Measurements from ENCODE around the gene COA6.

COA6 gene, protein sequence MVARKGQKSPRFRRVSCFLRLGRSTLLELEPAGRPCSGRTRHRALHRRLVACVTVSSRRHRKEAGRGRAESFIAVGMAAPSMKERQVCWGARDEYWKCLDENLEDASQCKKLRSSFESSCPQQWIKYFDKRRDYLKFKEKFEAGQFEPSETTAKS

GRCh38 chr1:234373064-234373958 lies at the start of gene COA6:
TSS of gene COA6 (plus strand) at chr1:234373456. CDS start at chr1:234373467, 11 bp downstream.
- DNase-seq: peak; percentile 90 to 93

DNA sequence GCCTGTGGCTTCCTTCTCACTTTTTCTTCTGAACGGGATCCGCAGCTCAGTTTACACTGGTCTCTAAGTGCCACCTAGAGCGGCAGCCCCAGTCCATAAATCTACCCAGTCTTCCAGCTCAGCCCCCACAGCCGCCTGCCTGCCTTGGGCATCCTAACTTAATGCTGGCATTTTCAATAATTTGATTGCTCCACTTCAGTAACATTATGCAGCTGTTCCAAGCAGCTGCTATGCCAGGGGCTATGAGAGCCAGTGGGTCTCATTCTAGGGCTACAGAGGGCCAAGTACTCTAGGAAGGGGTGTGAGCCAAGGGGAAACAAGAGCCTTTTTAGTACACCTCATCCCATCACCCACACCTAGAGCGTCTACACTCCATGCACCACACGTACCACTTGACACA lies 48.4 kb upstream of the COA6 start:
- no peak for DNase-seq

DNA sequence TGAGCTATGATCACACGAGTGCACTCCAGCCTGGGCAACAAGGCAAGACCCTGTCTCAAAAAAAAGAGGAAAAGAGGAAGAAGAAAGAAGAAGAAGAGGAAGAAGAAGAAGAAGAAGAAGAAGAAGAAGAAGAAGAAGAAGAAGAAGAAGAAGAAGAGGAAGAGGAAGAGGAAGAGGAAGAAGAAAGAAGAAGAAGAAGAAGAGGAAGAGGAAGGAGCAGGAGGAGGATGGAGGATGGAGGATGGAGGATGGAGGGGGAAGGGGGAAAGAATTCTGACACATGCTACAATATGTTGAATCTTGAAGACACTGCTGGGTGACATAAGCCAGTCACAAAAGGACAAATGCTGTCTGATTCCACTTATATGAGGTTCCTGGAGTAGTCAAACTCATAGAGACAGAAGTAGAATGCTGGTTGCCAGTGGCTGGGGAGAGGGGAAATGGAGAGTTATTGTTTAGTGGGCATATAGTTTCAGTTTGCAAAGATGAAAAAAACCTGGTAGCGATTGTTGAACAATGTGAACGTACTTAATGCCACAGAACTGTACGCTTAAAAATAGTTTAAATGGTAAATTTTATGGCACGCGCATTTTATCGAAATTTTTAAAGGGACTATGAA lies 47.3 kb upstream of the COA6 start:
- DNase-seq: peak in 1 of 2 donors; percentile 49

GRCh38 chr1:234326497-234327366 lies 46.5 kb upstream of the COA6 start:
- DNase-seq: peak; percentile 70 to 78

DNA sequence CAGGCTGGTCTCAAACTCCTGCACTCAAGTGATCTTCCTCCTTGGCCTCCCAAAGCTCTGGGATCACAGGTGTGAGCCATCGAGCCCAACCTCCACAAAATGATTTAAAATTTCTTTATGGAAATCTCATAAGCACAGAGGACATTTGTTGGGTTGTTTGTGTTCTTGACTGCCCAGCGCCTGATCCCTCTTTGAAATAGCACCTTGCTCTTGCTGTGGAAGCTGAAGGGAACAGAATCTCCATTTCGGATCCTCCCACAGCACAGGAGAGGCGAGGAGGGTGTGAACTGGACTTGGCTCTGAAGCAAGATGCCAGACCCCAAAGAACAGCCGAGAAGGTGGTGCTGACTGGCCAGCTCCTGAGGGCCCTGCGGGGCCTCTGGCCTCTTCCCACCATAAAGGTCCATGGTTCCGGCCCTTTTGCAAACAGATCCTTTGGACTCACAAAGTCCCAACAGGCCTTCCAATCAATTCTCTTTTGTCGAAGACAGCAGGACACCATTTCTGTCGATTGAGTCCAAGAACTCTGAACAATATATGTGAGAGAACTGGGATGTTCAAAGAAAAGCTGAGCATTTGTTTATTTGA lies 45.6 kb upstream of the COA6 start:
- DNase-seq: no peak

DNA sequence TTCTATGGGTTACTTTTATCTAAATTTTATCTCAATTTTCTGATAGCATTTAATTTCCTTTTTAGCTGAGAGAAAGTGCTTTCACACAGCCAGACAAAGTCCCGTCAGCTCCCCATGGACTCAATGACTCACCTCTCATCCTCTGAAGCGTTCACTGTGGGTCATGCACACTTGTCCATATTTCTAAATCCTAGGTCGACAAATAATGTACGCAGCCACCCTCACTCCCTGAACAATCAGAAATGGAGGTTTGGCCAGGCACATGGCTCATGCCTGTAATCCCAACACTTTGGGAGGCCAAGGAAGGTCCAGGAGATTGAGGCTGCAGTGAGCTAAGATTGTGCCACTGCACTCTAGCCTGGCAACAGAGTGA lies 42.4 kb upstream of the COA6 start:
- no peak for DNase-seq

DNA sequence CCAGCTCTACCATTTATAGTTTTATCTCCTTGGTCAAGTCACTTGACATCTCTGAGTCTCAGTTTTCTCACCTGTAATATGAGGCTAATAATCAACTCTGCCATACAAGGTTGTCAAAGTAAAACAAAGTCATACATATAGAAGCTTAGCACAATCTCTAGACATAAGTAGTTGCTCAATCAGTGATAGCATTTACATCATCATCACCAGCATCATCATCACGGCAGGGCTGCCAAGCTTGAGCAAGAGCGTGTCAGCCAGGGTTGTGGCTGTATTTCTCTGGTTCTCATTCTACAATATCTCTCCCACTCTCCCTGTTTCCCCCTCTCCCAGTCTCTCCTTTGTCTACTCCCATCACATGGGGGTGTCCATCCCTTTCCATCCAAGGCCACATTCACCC lies 41.7 kb upstream of the COA6 start:
- no peak for DNase-seq

DNA sequence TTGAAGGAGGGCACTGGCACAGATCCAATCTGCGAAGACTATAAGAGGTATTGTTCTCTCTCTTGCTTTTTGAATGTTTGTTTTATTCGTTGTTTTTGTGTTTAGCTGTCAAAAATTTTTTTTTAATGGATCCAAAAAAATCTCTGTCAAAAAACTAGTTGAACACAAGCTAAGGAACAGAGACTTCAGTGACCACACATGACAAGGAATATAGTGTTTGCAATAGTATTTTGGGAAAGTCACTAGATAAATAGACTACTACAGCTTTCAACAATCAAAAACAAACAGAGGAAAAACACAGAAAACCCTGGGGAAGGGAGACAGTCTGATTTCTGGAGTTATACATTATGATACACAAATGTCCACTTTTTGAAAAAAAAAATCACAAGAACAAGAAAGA lies 36.9 kb upstream of the COA6 start:
- DNase-seq: no peak

- no peak for DNase-seq
These were observed 36.0 kb upstream of the COA6 start for GRCh38 chr1:234337233-234337632.

DNA sequence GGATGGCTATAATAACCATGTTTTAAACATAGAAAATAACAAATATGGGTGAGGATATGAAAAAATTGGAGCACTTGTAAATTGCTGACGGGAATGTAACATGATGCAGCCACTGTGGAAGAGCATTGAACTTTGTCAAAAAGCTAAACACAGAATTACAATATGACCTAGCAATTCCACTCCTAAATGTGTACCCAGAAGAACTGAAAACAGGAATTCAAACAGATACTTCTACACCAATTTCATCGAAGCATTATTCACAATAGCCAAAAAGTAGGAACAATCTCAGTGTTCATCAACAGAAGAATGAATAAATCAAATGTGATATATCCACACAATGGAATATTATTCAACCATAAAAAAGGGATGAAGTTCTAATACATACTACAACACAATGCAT lies 32.7 kb upstream of the COA6 start:
- DNase-seq: no peak

DNA sequence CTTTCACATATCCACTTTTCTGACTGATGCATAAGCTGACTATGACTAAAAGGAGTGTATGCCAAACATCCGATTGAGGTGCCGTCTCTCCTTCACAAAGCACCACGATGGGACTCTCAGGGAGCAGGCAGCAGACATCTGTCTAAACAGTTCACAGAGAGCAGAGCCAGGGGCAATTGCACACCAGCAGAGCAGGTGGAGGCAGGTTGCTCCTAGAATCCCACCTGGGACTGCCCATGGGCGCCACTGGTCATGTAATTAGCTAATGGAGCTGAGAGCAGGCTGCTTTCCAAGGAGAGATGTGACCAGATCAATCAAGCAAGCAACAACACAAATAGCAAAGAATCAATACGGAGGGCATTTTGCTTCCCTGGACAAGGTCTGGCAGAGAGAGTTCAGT lies 30.5 kb upstream of the COA6 start:
- DNase-seq: no peak

DNA sequence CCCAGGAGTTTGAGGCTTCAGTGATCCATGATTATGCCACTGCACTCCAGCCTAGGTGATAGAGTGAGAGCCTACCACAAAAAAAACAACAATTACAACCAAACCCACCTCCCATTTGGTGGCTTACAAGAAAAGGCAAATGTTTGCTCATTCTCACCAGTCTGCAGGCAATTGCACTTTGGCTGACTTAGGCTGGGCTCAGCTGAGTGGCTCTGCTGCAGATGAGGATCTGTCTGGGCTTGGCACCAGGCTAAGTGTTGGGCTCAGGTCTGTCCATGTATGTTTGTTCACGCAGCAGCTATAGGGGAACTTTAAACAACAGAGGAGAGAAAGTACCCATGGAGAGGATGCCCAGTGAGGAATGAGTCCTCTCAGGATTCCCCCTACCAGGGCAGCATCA lies 28.0 kb upstream of the COA6 start:
- DNase-seq: no peak

- no peak for DNase-seq
These were observed 24.3 kb upstream of the COA6 start for GRCh38 chr1:234348964-234349363.

GRCh38 chr1:234355782-234356510 lies 17.3 kb upstream of the COA6 start:
- no peak for DNase-seq

- DNase-seq: peak; percentile 57 to 60
These were observed 16.5 kb upstream of the COA6 start for GRCh38 chr1:234356615-234357269.

DNA sequence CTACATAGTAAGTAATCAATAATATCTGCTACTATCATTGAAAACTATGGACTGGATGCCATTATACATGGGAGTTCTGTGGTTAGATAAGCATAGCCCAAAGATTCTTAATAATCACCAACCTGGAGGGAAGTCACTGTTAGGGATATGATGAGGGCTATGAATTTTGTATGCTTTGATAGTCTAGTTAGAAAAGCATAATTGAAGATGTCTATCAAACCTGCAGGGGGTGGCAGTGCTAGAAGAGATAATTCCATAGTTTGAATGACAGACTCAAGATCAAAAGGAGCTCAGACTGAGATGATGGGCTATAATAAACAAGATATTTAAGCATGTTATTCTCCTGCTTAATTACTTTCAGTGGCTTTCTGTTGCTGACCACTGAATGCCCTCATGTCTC lies 15.4 kb upstream of the COA6 start:
- no peak for DNase-seq

DNA sequence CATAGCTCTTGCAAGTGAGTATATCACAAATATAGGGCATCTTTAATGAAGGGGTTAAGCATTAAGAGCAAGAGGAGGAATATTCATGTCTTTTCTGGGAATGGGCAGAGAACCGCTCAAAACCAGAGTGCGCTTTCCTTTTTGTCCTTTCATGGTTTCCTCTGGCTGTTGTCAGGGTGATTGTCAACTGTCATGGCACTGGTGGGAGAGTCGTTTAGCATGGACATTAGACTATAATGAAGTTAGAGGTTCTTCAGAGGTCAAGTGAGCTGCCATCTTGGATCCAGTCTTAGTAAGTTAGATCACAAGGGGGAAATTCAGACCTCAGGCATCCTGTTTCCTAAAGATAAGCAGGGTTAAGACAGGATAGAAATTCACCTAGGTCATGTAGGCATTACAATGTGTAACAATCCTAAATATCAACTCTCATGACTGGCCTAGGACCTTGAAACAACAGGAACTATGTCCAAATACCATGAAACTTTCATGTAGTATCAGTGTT lies 12.1 kb upstream of the COA6 start:
- no peak for DNase-seq

GRCh38 chr1:234362558-234362957 lies 10.7 kb upstream of the COA6 start:
- no peak for DNase-seq

DNA sequence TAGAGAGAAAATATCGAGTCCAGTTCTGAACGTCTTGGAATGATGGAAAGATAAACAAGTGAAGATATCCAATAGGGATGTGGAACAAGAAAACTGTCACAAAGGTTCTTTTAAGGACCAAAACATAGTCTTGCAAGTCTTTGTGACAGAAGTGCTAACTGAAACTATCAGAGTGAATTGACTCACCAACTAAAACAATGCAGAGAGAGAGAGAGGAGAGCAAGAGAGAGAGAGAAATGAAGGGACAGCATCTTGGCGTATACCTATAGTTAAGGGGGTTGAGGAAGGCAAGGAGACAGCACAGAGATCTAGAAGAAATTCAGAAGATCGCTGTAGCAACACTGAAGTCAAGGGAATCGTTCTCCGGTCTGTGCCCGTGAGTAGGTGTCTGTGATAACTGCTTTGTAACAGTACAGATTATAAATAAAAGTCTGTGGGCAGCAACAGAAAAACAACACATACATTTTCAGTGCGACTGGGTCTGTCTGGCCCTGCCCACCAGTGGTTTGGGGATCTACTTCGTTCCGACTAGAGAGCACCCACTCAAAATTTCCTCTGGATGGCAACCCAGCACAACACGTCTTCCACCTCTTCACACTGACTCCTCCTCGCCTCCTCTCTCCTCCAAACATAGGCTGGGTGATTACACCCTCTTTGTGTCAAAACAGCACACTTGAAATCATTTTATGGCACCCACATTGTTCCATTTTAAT lies 4.8 kb upstream of the COA6 start:
- peak; percentile 17 to 59 for DNase-seq

- DNase-seq: no peak
These were observed 4.2 kb upstream of the COA6 start for GRCh38 chr1:234369033-234369430.

GRCh38 chr1:234369784-234370183 lies 3.5 kb upstream of the COA6 start:
- DNase-seq: no peak
